Thymus (tissue), 11 donors: Measurements from ENCODE around the gene PRIMPOL. TPM values are rescaled to one million over a fixed set of nuclear protein-coding genes. Genes with fewer than 3 reads are reported as not detected.
"Not testable (repeated sequence)": the region's sequence is repeated elsewhere in the genome, so short reads cannot be mapped to it uniquely, and the experiment has no call there.

ENCODE experiments used
- DNase-seq, 9 donors: peaks; one replicate each; pipeline ENCODE4 v3.0.0-alpha.2; 2013; ENCODE audit warnings: low spot score in 9 of 9, low read depth in 6 of 9, missing footprints in 1 of 9
- H3K27ac ChIP-seq, 2 donors: one replicate each; pipeline ENCODE4 v1.5.1; 2013; ENCODE audit warnings: control low read depth in 1 of 2, low read depth in 1 of 2, low read length in 1 of 2, mild to moderate bottlenecking in 1 of 2, moderate library complexity in 1 of 2
- H3K27me3 ChIP-seq, 2 donors: one replicate each; pipeline ENCODE4 v1.5.1; 2013; ENCODE audit warnings: low read length in 1 of 2; ENCODE audit not compliant: control insufficient read depth in 2 of 2, insufficient read depth in 1 of 2
- H3K36me3 ChIP-seq, 2 donors: one replicate each; pipeline ENCODE4 v1.5.1; 2013; ENCODE audit warnings: low read length in 1 of 2, mild to moderate bottlenecking in 1 of 2, moderate library complexity in 1 of 2; ENCODE audit not compliant: control insufficient read depth in 2 of 2, insufficient read depth in 2 of 2
- H3K4me1 ChIP-seq, 2 donors: one replicate each; pipeline ENCODE4 v1.5.1; 2013; ENCODE audit warnings: low read length in 2 of 2; ENCODE audit not compliant: control insufficient read depth in 2 of 2, insufficient read depth in 2 of 2
- H3K4me3 ChIP-seq, 2 donors: one replicate each; pipeline ENCODE4 v1.5.1; 2013; ENCODE audit warnings: low read length in 2 of 2, control low read depth in 1 of 2, mild to moderate bottlenecking in 1 of 2
- H3K9me3 ChIP-seq, 2 donors: one replicate each; pipeline ENCODE4 v1.5.1; 2013; ENCODE audit warnings: low read length in 1 of 2, mild to moderate bottlenecking in 1 of 2; ENCODE audit not compliant: control insufficient read depth in 2 of 2, insufficient read depth in 1 of 2
- WGBS: extraction: QIAGEN DNeasy Blood & Tissue Kit; methylation state at CpG from one replicate; pipeline ENCODE4 v1.1.7; 2013; 5-methylcytosine and 5-hydroxymethylcytosine counted together
- polyA plus RNA-seq: library from polyadenylated mRNA; stranded (reverse); fragments of 200-250 nt; gene quantifications from one replicate; pipeline ENCODE4 v1.2.3, GENCODE V29; 2013
- total RNA-seq: library from RNA; stranded (reverse); fragments of 120-200 nt; gene quantifications from one replicate; pipeline ENCODE4 v1.2.4, GENCODE V29; 2013
- donor health status: healthy.

The PRIMPOL gene
- total and polyA plus RNA-seq, 2 donors, result 15.7 to 59.0 TPM

GRCh38 chr4:184616633-184617551 is 32.6 kb upstream of the PRIMPOL start:
- H3K27me3 ChIP-seq, result no peaks in the 10 kb centered on the region
- H3K9me3 ChIP-seq, result peaks cover 0 to 12% of the 10 kb centered on the region in 2 donors
- H3K4me1 ChIP-seq, result no peaks in the 10 kb centered on the region
- H3K27ac ChIP-seq, result no peak overlapping the region
- H3K36me3 ChIP-seq, result no peaks in the 10 kb centered on the region
- H3K4me3 ChIP-seq, result no peak overlapping the region
- WGBS, result 91% methylated on average over 12 of the region's 12 CpGs
- DNase-seq, result no peak

GRCh38 chr4:184617600-184618196 is 31.8 kb upstream of the PRIMPOL start:
- Histone ChIP-seq H3K4me1 (no peaks in the 10 kb centered on the region), H3K27ac (no peak overlapping the region), H3K27me3 (no peaks in the 10 kb centered on the region), H3K36me3 (no peaks in the 10 kb centered on the region), H3K4me3 (no peak overlapping the region), H3K9me3 (peaks cover 0 to 12% of the 10 kb centered on the region in 2 donors)
- 97% methylated on average over 9 of the region's 9 CpGs for WGBS
- no peak for DNase-seq

GRCh38 chr4:184620212-184620867 is 29.2 kb upstream of the PRIMPOL start:
- no peak for DNase-seq

GRCh38 chr4:184621518-184621917 is 28.0 kb upstream of the PRIMPOL start:
- Histone ChIP-seq H3K27me3 (no peaks in the 10 kb centered on the region), H3K36me3 (peaks cover 0 to under 1% of the 10 kb centered on the region in 2 donors), H3K9me3 (no peaks in the 10 kb centered on the region), H3K4me3 (no peak overlapping the region), H3K4me1 (peaks cover 0 to 17% of the 10 kb centered on the region in 2 donors), H3K27ac (no peak overlapping the region)
- WGBS, result 95% methylated on average over 3 of the region's 3 CpGs
- no peak for DNase-seq

More at GRCh38 chr4:184620212-184620867, 29.2 kb upstream of the PRIMPOL start:
- Histone ChIP-seq H3K9me3 (no peaks in the 10 kb centered on the region), H3K4me1 (peaks cover 0 to 6% of the 10 kb centered on the region in 2 donors), H3K36me3 (no peaks in the 10 kb centered on the region), H3K27ac (no peak overlapping the region), H3K4me3 (no peak overlapping the region), H3K27me3 (no peaks in the 10 kb centered on the region)
- 91% methylated on average over 11 of the region's 11 CpGs for WGBS

GRCh38 chr4:184624504-184624903 is 25.0 kb upstream of the PRIMPOL start:
- not testable (repeated sequence) for H3K4me3 ChIP-seq, DNase-seq, H3K27ac ChIP-seq, H3K9me3 ChIP-seq, H3K27me3 ChIP-seq
- 98% methylated on average over 3 of the region's 3 CpGs for WGBS
- Histone ChIP-seq H3K4me1 (peaks cover 0 to 17% of the 10 kb centered on the region in 2 donors), H3K36me3 (peaks cover 11 to 26% of the 10 kb centered on the region in 2 donors)

GRCh38 chr4:184624972-184625554 is 24.5 kb upstream of the PRIMPOL start:
- peak in 1 of 9 donors; percentile 52 for DNase-seq
- Histone ChIP-seq H3K9me3 (no peaks in the 10 kb centered on the region), H3K4me3 (no peak overlapping the region), H3K27me3 (no peaks in the 10 kb centered on the region), H3K4me1 (peaks cover 0 to 17% of the 10 kb centered on the region in 2 donors), H3K36me3 (peaks cover 15 to 29% of the 10 kb centered on the region in 2 donors), H3K27ac (no peak overlapping the region)
- WGBS, result 91% methylated on average over 7 of the region's 7 CpGs

- 56% methylated on average over 11 of the region's 11 CpGs for WGBS
- H3K27me3 ChIP-seq, H3K27ac ChIP-seq, H3K9me3 ChIP-seq, H3K4me3 ChIP-seq: not testable (repeated sequence)
- peak in 1 of 9 donors; percentile 46 for DNase-seq
- Histone ChIP-seq H3K4me1 (peaks cover 0 to 17% of the 10 kb centered on the region in 2 donors), H3K36me3 (peaks cover 23 to 37% of the 10 kb centered on the region in 2 donors)
Measured at GRCh38 chr4:184625783-184626596, 23.5 kb upstream of the PRIMPOL start.

- peaks cover 0 to 17% of the 10 kb centered on the region in 2 donors for H3K4me1 ChIP-seq
- H3K27me3 ChIP-seq, result no peaks in the 10 kb centered on the region
- no peak overlapping the region for H3K4me3 ChIP-seq
- no peaks in the 10 kb centered on the region for H3K9me3 ChIP-seq
- H3K36me3 ChIP-seq, result peaks cover 27 to 48% of the 10 kb centered on the region in 2 donors
- 98% methylated on average over 4 of the region's 4 CpGs for WGBS
- H3K27ac ChIP-seq, result no peak overlapping the region
- no peak for DNase-seq
Measured at GRCh38 chr4:184628103-184628502, 21.4 kb upstream of the PRIMPOL start.
